Keratinocyte (primary cell): ENCODE measurements around the gene RGS3. TPM values are rescaled to one million over a fixed set of nuclear protein-coding genes. Genes with fewer than 3 reads are reported as not detected.

ENCODE experiments used
- DNase-seq: peaks from one replicate; pipeline ENCODE4 v3.0.0-alpha.2; 2011; ENCODE audit warnings: low read depth, missing footprints, low spot score
- FAIRE-seq: peaks from 2 replicates; lab custom pipeline; 2011; peaks lifted over from hg19 to GRCh38; lab: Jason Lieb, UNC
- H2AFZ ChIP-seq: 2 replicates; pipeline ENCODE4 v1.6.0; 2012; ENCODE audit warnings: low read length, control low read depth, inconsistent platforms; ENCODE audit not compliant: control insufficient read depth
- H3K27ac ChIP-seq: 2 replicates; pipeline ENCODE4 v1.5.1; 2011; ENCODE audit warnings: low read length; ENCODE audit not compliant: control insufficient read depth, insufficient read depth
- H3K27me3 ChIP-seq: 3 replicates; pipeline ENCODE4 v1.6.0; 2011; ENCODE audit warnings: low read length; ENCODE audit not compliant: control insufficient read depth, insufficient read depth; ENCODE audit errors: extremely low read depth
- H3K36me3 ChIP-seq, 2 experiments: 2 replicates in 1 of 2; 3 replicates in 1 of 2; pipeline ENCODE4 v1.5.1; 2011; ENCODE audit warnings: low read length in 2 of 2, mild to moderate bottlenecking in 1 of 2; ENCODE audit not compliant: control insufficient read depth in 2 of 2, insufficient read depth in 2 of 2; ENCODE audit errors: extremely low read depth in 1 of 2
- H3K4me1 ChIP-seq: 3 replicates; pipeline ENCODE4 v1.5.1; 2011; ENCODE audit warnings: low read length; ENCODE audit not compliant: control insufficient read depth, insufficient read depth; ENCODE audit errors: extremely low read depth
- H3K4me2 ChIP-seq: 3 replicates; pipeline ENCODE4 v1.6.0; 2011; ENCODE audit warnings: low read depth, low read length; ENCODE audit not compliant: control insufficient read depth, insufficient read depth; ENCODE audit errors: extremely low read depth
- H3K4me3 ChIP-seq, 3 experiments: fragments of 200-600 bp in 1 of 3; sonication (generic) in 1 of 3; 2 replicates in 2 of 3; 3 replicates in 1 of 3; pipeline ENCODE4 v1.5.1; 2011 to 2016; ENCODE audit warnings: low read length in 3 of 3, mild to moderate bottlenecking in 3 of 3, control low read depth in 2 of 3, inconsistent platforms in 1 of 3, low read depth in 1 of 3, mixed read lengths in 1 of 3, mixed run types in 1 of 3, moderate library complexity in 1 of 3; ENCODE audit not compliant: control insufficient read depth in 2 of 3, insufficient read depth in 2 of 3; ENCODE audit errors: extremely low read depth in 1 of 3
- H3K79me2 ChIP-seq: 2 replicates; pipeline ENCODE4 v1.6.0; 2012; ENCODE audit warnings: low read length; ENCODE audit not compliant: control insufficient read depth, insufficient read depth
- H3K9ac ChIP-seq: 3 replicates; pipeline ENCODE4 v1.6.0; 2011; ENCODE audit warnings: low read length; ENCODE audit not compliant: control insufficient read depth, insufficient read depth; ENCODE audit errors: extremely low read depth
- H3K9me1 ChIP-seq: 3 replicates; pipeline ENCODE4 v1.6.0; 2011; ENCODE audit warnings: low read length; ENCODE audit not compliant: control insufficient read depth, insufficient read depth; ENCODE audit errors: extremely low read depth
- H3K9me3 ChIP-seq: 2 replicates; pipeline ENCODE4 v1.5.1; 2012; ENCODE audit warnings: low read depth, low read length; ENCODE audit not compliant: control insufficient read depth
- H4K20me1 ChIP-seq: 3 replicates; pipeline ENCODE4 v1.6.0; 2011; ENCODE audit warnings: low read length; ENCODE audit not compliant: control insufficient read depth, insufficient read depth; ENCODE audit errors: extremely low read depth
- CTCF ChIP-seq, 3 experiments: IDR thresholded peaks in 1 of 3; conservative IDR thresholded peaks in 1 of 3; optimal IDR thresholded peaks in 1 of 3; 2 replicates in 2 of 3; 3 replicates in 1 of 3; pipeline versions ENCODE3 to v1.5.1; 2011; ENCODE audit warnings: low read length in 3 of 3, mild to moderate bottlenecking in 3 of 3, moderate library complexity in 2 of 3, control low read depth in 1 of 3, inconsistent platforms in 1 of 3; ENCODE audit not compliant: insufficient read depth in 2 of 3; ENCODE audit errors: extremely low read depth in 1 of 3
- EZH2 ChIP-seq: IDR thresholded peaks from one replicate; pipeline ENCODE4 v1.6.1; 2012; ENCODE audit warnings: inconsistent platforms, mild to moderate bottlenecking, low read length, moderate library complexity
- dilution Hi-C: fragments of 300-500 bp; cut with MboI; formaldehyde crosslinking; loops from one replicate; pipeline ENCODE4 v1.7.0; 2020; ENCODE audit warnings: low sequenced_read_pairs; ENCODE audit not compliant: extremely low pct_ligation_motif_present
- polyA plus RNA-seq, 5 experiments: library from polyadenylated mRNA; depleted of rRNA in 3 of 5; stranded (reverse) in 3 of 5; stranded (forward) in 1 of 5; unstranded in 1 of 5; fragments of >200 nt; gene quantifications; 1 replicate in 1 of 5; 2 replicates in 3 of 5; 3 replicates in 1 of 5; pipeline versions ENCODE4 v1.2.1 to v1.2.3, GENCODE V29; 2011 to 2012; ENCODE audit warnings: missing spikeins in 2 of 5, low read depth in 1 of 5, low replicate concordance in 1 of 5

The RGS3 gene
- polyA plus RNA-seq, 1 donor (not counting 4 experiments of a cell fraction or from before 2014, with no cell fraction given): 19.6 TPM

- DNase-seq: no peak
- TF ChIP-seq CTCF (optimal IDR thresholded peaks at IDR 0.05 in 1 of 3, IDR thresholded peaks at IDR 0.05 in 1 of 3, conservative IDR thresholded peaks at IDR 0.05 in 1 of 3; ENCODE audit: extremely low read depth in 1 of 3, insufficient read depth in 2 of 3, low read length in 3 of 3) (no peak), EZH2 (no peak)
- no peak overlapping the region for H3K9ac ChIP-seq
- H3K36me3 ChIP-seq: no peaks in the 10 kb centered on the region
- peaks cover 7% of the 10 kb centered on the region for H3K27me3 ChIP-seq
- H3K9me1 ChIP-seq: no peaks in the 10 kb centered on the region
- H4K20me1 ChIP-seq: no peaks in the 10 kb centered on the region
- H3K9me3 ChIP-seq: no peaks in the 10 kb centered on the region
- no peak overlapping the region for H3K27ac ChIP-seq
- H3K4me2 ChIP-seq: no peak overlapping the region
- dilution Hi-C loops: no loop called here
- H3K4me1 ChIP-seq: no peaks in the 10 kb centered on the region
- H3K4me3 ChIP-seq: no peak overlapping the region
- no peak overlapping the region for H2AFZ ChIP-seq
- H3K79me2 ChIP-seq: no peaks in the 10 kb centered on the region
- no peak for FAIRE-seq
These were observed 72.2 kb downstream of the RGS3 start for GRCh38 chr9:113535756-113536155.

DNA sequence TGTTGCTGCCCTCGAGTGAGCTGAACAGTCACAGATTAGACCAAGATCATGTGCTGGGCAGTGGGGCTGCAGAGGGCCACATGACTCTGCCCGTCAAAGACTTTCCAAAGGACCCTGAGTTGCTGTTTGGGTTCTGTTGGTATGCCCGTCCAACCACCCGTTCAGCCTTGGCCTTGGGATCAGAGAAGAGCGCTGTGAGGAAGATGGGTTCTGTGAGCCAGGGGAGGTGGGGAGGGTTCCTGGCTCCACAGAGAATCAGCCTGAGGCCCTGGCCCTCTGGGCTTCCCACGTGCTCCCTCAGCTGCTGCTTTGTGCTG lies 72.6 kb downstream of the RGS3 start:
- Histone ChIP-seq H3K4me2 (no peak overlapping the region), H3K4me1 (no peaks in the 10 kb centered on the region), H3K9me3 (no peaks in the 10 kb centered on the region), H3K27me3 (peaks cover 4% of the 10 kb centered on the region), H3K79me2 (no peaks in the 10 kb centered on the region), H3K36me3 (no peaks in the 10 kb centered on the region), H3K27ac (no peak overlapping the region), H2AFZ (no peak overlapping the region), H4K20me1 (no peaks in the 10 kb centered on the region), H3K4me3 (no peak overlapping the region), H3K9ac (no peak overlapping the region), H3K9me1 (no peaks in the 10 kb centered on the region)
- no peak for FAIRE-seq
- dilution Hi-C loops: no loop called here
- TF ChIP-seq EZH2 (no peak), CTCF (optimal IDR thresholded peaks at IDR 0.05 in 1 of 3, IDR thresholded peaks at IDR 0.05 in 1 of 3, conservative IDR thresholded peaks at IDR 0.05 in 1 of 3; ENCODE audit: extremely low read depth in 1 of 3, insufficient read depth in 2 of 3, low read length in 3 of 3) (no peak)
- no peak for DNase-seq
